Fibroblast of skin of scalp (primary cell): ENCODE data around the gene PDE4A.

Source experiments
- DNase-seq: peaks from one replicate; pipeline ENCODE4 v3.0.0-alpha.2; 2013

Gene PDE4A

DNA sequence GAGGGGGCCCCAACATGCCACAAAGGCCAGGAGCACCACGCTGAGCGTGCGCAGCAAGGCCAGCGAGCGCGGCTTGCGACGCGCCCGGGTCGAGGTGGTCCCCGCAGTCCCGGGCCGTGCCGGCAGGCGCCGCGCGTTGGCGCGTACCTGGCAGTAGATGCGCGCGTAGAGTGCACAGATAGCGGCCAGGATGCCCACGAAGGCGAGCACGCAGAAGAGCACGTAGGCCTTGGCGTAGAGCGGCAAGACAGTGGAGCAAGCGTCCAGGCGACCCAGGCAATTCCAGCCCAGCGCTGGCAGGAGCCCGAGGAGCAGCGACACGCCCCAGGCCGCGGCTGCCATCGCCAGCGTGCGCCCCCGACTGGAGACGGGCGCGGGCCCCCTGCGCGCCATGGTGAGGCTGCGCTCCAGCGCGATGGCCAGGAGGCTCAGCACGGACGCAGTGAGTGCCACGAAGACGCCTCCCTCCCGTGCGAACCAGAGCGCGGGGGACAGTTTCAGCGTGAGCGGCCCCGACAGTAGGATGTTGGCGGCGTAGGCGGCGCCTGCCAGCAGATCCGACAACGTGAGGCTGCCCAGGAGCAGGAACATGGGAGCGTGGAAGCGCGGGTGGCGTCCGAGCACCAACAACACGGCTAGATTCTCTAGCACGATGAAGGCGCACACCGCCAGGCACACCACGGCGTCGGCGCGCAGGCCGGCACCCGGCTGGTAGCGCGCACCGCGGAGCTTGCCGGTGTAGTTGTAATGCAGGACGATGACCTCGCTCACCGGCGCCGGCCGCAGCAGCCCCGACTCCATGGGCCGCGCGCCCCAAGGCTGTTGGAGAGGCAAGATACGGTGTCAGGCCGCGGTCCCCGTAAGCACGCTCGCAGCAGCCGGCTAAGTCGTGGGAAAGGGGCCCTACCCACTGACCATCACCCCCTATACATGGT, 94.1 kb downstream of the PDE4A start:
- DNase-seq, result no peak

DNA sequence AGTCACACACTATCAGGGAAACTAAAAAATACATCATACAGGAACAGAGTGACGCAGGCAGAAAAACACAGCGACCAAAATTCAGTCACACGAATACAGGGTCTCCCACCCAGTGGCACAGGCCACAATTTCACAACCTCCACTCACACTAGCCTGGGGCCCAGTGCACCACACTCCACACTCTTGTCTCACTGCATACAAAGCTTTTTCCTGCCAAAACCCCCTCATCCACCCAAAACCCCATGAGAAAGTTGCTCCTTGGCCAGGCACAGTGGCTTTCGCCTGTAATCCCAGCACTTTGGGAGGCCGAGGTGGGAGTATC, 95.7 kb downstream of the PDE4A start:
- no peak for DNase-seq

DNA sequence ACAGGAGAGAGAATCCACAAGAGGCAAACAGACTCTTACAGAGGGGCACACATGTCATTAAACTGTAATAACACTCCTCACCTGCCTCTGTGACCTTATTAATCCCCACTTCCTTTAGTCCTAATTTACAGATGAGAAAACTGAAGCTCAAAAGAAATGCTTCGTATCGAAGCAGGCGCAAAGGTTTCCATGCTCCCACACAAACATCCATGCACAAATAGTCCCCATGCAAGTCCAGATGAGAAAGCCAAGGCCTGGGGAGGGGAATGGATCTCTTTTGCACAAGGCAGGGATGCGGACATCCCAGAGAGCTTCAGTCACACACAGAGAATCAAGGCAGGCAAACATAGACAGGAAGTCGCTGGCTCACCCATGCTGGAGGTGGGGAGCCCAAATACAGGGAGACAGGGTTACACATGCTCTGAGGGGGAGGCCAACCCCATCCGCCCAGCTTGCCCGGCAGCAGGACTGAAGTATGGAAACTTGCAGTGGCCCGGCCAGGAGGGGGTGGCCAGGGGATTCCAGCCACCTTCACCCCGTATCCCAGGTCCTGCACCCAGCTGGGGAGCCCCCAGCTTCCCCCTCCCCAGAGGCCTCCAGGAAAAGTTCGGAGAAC, 96.4 kb downstream of the PDE4A start:
- no peak for DNase-seq

DNA sequence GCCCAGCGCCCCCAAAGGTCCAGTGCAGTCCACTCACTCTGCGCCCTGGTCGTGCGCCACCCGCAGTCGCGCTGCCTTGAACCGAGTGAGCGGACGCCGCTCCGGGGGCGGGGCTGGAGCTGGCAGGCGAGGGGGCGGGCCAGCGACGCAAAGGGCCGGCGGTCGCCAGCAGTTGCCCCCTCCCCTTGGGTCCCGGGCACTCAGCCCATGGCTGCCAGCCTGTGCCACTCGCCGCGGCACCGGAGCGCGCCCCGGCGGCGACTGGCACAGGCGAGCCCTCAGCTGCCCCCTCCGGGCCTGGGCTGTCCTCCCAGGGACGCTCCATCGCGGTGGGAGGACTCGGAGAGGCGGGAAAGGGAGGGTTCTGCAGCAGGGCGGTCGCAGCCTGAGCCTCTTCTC, 97.0 kb downstream of the PDE4A start, which contains the start of gene S1PR5:
Gene S1PR5, minus strand, starts transcription at position 87 of the 399 bp plus-strand sequence. CDS start 2,436 bp downstream, outside the sequence.
- no peak for DNase-seq

DNA sequence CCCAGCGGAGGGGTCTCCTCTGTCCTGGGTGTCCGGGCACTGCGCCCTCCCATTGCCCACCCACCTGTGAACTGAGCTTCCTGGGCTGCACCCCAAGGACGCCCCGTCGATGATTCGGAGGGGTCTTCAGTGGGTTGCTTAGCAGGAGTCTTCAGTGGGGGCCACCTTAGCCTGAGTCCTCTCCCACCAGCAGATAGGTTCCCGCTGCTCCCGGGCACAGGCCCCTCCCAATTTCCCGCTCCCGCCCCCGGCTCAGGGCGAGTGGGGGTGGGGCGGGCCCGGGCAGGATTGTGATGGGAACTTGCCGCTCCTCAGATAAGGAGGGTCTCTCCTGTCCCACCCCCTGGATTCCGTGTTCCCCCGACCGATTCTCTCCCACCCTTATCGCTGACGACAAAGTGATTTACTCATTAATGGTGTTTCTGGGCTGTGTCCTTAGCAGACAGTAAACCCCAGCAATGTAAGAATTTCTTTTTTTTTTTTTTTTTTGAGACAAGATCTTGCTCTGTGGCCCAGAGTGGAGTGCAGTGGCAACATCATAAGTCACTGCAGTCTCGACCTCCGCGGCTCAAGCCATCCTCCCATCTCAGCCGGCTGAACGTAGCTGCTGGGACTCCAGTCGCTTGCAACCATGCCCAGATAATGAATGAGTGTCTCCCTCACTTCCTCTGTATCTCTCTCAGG, 97.6 kb downstream of the PDE4A start:
- no peak for DNase-seq

DNA sequence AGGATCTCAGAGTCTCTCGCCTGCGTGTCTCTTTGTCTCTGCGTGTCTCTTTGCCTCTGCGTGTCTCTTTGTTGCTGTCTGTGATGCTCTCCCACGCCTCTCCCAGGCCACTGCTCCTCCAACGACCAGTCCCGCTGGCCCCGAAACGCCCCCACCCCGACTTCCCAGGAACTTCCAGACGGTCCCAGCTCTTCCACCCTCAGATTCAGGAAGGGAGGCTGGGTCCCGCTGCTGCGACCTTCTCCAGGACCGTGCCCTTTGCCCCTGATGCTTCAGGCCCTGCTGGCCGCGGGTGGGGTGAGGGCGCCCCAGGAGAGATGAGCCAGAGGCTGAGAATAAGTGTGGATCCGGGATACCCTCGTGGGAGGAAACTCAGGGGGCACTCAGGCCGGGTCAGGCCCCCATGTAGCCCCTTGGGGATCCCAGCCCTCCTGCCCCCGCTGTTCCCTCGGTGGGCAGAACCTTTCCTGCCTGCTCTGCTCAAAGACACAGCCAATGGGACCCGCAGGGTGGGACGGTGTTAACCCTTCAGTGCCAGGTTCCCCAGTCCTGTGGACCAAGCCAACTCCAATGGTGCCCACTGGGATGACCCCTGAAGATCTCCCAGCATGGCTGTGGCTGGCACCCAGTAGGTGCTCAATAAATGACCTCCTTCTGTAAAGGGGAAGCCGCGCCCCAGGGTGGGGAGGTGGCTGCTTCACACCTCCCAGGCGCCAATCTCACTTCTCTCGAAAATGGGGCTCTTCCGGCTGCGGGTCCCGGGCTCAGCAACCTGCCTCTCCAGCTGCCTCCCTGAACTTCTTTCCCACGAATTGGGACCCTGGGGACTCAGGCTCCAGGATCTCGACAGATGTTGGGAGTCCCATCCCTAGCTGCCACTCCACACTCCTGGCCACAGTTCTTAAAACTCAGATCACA, 98.4 kb downstream of the PDE4A start:
- no peak for DNase-seq
